ENCODE results near the gene CELF5. TPM values are rescaled to one million over a fixed set of nuclear protein-coding genes. Genes with fewer than 3 reads are reported as not detected.

CELF5 gene
- total and polyA plus RNA-seq, 10 of the 15 experiments (the other 5 are each of a cell fraction or from before 2014, with no cell fraction given): 0.01 to 0.04 TPM; not detected in 8

GRCh38 chr19:3213159-3213558, 11.3 kb upstream of the CELF5 start (continued):
- no peak for TF ChIP-seq MEF2A (IDR thresholded peaks at IDR 0.05; ENCODE audit: insufficient read depth, low read depth, low read length)
- no peak for TF ChIP-seq DPF2 (IDR thresholded peaks at IDR 0.05)

- H3K27ac ChIP-seq (ENCODE audit: control insufficient read depth, insufficient read depth): no peak overlapping the region
- ChIA-PET CTCF (no interaction called here), POLR2A (interaction anchor here (0.6 kb wide), 1 partner anchor 20 kb away, joined by 4 read pairs; no protein-coding TSS in a partner anchor), SMC1A (ENCODE audit: uncharacterized antibody, unreplicated experiment) (no interaction called here), RAD21 (ENCODE audit: unreplicated experiment) (no interaction called here)
- H3K79me2 ChIP-seq (ENCODE audit: control insufficient read depth, insufficient read depth, low read length): no peaks in the 10 kb centered on the region
- TF ChIP-seq TARDBP (IDR thresholded peaks at IDR 0.05; ENCODE audit: borderline replicate concordance) (no peak), USF1 (IDR thresholded peaks at IDR 0.05; ENCODE audit: borderline replicate concordance, extremely low read length, insufficient read depth, low read depth, low read length) (no peak), POLR2A (IDR thresholded peaks at IDR 0.05; ENCODE audit: low read depth, low read length) (no peak), GABPA (IDR thresholded peaks at IDR 0.05; ENCODE audit: low read depth) (no peak), ETV6 (conservative IDR thresholded peaks at IDR 0.05 in 1 of 2, IDR thresholded peaks at IDR 0.05 in 1 of 2; ENCODE audit: borderline replicate concordance in 1 of 2, low read depth in 1 of 2) (no peak)
- no TSS peak for BruUV-seq (replicated peaks)
- no peak overlapping the region for H2AFZ ChIP-seq (ENCODE audit: control insufficient read depth, low read depth, low read length)
- no peak overlapping the region for H3K4me3 ChIP-seq
- no peak overlapping the region for H3K9ac ChIP-seq (ENCODE audit: control insufficient read depth, insufficient read depth, low read length)
- no peaks in the 10 kb centered on the region for H3K4me1 ChIP-seq (ENCODE audit: control insufficient read depth, insufficient read depth, low read length)
- intact Hi-C loops (cut with micrococcal nuclease; ENCODE audit: unreplicated experiment): no loop called here
- in situ Hi-C loops (cut with MboI): no loop called here
- no peak overlapping the region for H3K4me2 ChIP-seq (ENCODE audit: control insufficient read depth, insufficient read depth)
- H3K9me3 ChIP-seq (replicated peaks; ENCODE audit: control insufficient read depth, insufficient read depth, low read length): no peaks in the 10 kb centered on the region
- H3K36me3 ChIP-seq (ENCODE audit: control insufficient read depth in 2 of 2, insufficient read depth in 2 of 2, low read length in 1 of 2): no peaks in the 10 kb centered on the region
- no peak for DNase-seq (ENCODE audit: low read depth, low spot score)
- no peaks in the 10 kb centered on the region for H3K27me3 ChIP-seq (replicated peaks in 1 of 2; ENCODE audit: control insufficient read depth in 2 of 2, insufficient read depth in 2 of 2, low read length in 1 of 2)
- WGBS (ENCODE audit: insufficient coverage, insufficient replicate concordance, low lambda C conversion rate, missing lambda C conversion rate): 83% methylated on average over 5 of the region's 5 CpGs
- H4K20me1 ChIP-seq (ENCODE audit: control insufficient read depth, insufficient read depth): no peaks in the 10 kb centered on the region
- FAIRE-seq: no peak
- ATAC-seq: no peak
Measured at GRCh38 chr19:3216874-3217273, 7.6 kb upstream of the CELF5 start.
